ENCODE results near the gene STAB2.

STAB2 gene

GRCh38 chr12:103654816-103655215 lies 67.7 kb downstream of the STAB2 start:
- no peak for DNase-seq (ENCODE audit: low read depth)

- DNase-seq (ENCODE audit: low read depth): no peak
Measured at GRCh38 chr12:103656291-103656690, 69.2 kb downstream of the STAB2 start.

- DNase-seq (ENCODE audit: low read depth): no peak
Measured at GRCh38 chr12:103657331-103657730, 70.3 kb downstream of the STAB2 start.

- DNase-seq (ENCODE audit: low read depth): no peak
Measured at GRCh38 chr12:103664626-103665025, 77.6 kb downstream of the STAB2 start.

DNA sequence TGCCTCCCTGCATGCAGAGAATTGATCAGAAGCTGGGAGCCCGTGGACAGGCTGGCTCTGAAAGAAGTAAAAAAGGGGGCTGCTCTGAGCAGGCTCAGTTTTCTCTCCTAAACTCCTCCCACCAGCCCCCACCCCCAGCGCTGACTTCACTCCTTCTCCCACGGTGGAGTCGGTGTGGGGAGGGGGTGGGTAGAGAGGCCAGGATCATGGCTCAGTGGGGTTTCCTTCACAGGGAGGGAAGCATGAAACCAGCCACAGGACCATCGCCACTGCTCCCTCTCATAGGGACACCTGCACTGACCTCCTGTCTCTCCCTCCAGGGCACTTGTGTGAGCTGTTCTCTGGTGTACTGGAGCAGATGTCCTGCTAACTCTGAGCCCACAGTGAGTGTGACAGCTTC lies 78.9 kb downstream of the STAB2 start:
- DNase-seq (ENCODE audit: low read depth): no peak

GRCh38 chr12:103667125-103667524 lies 80.1 kb downstream of the STAB2 start:
- no peak for DNase-seq (ENCODE audit: low read depth)

DNA sequence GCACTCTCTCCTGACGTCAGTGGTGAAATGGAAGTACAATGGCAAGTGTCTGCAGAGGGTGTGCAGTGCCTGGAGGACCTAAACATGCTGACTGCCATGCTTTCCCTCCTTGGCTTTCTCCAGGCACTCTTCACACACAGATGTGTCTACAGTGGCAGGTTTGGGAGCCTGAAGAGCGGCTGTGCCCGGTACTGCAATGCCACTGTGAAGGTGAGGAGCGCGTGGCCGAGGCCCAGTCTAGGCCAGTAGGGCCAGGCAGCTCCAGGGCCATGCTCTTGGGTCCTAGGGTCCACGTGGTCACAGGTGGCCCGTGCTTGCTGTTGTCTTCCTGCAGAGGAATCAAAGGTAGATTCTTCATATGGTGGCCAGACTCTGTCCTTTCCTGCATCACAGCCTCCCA lies 81.4 kb downstream of the STAB2 start:
- no peak for DNase-seq (ENCODE audit: low read depth)

GRCh38 chr12:103671367-103671766 lies 84.3 kb downstream of the STAB2 start:
- no peak for DNase-seq (ENCODE audit: low read depth)

DNA sequence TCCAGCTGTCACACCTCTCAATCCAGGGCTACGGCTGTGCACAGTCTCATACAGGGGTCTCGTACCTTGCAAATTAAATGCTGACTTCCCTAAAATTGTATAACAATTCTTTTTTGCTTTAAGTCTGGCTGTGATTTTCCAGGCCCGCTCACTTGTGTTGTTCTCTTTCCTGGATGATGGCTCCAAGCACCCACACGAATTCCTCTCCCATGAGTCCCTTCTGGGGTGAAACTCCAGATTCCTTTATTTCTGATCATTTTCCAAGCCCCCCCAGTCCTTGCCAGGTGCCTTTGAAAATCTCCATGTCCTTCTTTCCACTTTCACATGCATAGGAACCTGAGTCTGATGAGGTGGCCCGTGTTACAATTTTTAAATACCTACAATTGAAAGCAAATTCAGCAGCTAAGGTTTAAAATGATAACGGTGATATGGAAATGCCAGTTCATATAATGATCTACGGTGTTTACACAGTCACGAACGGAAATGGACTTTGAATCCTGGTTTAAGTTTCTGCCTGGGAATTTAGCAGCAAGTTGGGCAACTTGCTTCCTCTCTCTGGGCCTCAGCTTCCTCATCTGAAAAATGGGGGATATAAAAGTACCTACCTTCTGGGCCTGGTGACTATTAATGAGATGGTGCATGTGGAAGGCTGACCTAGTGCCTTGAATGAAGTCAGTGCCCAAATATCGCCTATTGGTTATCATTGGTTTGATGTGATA lies 85.5 kb downstream of the STAB2 start:
- no peak for DNase-seq (ENCODE audit: low read depth)

DNA sequence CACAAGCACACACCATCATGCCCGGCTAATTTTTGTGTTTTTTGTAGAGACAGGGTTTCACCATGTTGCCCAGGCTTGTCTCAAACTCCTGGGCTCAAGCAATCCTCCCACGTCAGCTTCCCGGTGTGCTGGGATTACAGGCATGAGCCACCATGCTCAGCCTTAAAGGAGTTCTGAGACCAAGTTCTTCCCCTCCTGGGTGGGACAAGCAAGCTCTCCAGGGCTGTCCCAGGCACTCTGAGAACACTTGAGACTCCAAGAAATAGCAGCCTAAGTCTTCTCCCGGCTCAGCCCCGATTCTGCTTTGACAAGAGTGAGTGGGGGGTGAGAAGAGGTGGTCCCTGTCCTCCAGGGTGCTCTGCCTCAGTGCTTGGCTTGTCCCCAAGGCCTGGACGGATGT lies 86.4 kb downstream of the STAB2 start:
- DNase-seq (ENCODE audit: low read depth): no peak

DNA sequence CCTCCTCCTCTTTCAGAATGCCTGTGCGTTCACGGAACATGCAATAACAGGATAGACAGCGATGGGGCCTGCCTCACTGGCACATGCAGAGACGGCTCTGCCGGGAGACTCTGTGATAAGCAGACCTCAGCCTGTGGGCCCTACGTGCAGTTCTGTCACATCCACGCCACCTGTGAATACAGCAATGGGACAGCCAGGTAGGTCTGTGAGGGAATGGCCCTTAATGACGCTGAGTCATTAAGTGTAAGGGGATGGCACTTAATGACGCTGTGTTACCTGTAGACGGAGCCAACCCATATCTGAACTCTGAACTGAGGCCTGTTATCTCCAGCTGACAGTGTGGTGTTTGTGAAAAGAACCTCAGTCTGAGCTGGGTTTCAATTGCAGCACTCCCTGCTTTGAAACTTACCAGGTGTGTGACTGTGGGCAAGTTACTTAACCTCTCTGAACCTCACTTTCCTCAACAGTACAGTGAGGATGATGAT lies 86.9 kb downstream of the STAB2 start:
- no peak for DNase-seq (ENCODE audit: low read depth)

DNA sequence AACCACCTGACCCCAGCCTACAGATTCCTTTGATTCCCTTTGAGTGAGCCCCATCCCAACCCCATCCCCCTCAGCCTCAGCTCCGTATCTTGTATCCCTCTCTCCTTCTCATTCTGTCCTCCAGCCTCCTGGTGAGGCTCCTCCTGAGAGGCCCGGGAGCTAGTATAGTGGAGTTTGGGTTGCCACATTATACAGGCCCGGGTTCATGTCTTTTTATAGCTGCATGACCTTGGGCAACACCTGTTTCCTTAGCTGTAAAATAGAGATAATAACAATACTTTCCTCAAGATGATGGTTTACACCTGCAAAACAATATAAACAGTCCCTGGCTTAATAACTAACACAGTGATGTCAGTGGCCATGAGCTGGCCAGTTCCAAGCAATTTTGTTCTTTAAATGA lies 89.8 kb downstream of the STAB2 start:
- no peak for DNase-seq (ENCODE audit: low read depth)

DNA sequence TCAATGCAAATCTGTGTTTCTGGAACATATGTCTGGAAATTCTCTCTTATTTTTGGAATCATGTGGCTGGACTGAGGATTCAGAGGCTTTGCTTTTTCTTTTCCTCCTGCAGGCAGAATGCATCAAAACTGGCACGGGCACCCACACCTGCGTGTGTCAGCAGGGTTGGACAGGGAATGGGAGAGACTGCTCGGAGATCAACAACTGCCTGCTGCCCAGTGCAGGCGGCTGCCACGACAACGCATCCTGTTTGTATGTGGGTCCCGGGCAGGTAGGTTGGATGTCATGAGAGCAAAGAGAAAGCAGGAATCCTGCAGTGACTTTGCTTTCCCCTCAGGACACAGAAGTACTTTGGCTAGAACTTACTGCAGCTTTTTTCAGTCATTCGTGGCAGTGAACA lies 90.3 kb downstream of the STAB2 start:
- no peak for DNase-seq (ENCODE audit: low read depth)

DNA sequence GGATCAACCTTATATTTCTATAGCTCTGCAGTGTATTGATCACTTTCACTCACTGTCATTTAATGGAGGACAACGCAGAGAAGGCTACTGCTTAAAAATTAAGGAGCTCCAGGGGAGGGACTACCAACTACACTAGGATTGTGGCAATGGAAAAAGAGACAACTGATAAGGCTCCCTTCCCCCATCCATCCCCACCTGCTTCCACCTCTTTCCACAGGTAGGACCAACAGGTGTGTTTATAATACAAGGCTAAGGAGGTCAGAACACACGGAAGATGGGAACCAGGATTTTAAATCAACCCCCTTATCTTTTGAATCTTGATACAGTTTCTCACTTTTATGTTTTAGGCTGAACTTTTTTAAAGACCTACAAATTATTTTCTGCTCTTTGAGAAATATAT lies 90.8 kb downstream of the STAB2 start:
- no peak for DNase-seq (ENCODE audit: low read depth)

- no peak for DNase-seq (ENCODE audit: low read depth)
Measured at GRCh38 chr12:103679421-103680170, 92.5 kb downstream of the STAB2 start.

DNA sequence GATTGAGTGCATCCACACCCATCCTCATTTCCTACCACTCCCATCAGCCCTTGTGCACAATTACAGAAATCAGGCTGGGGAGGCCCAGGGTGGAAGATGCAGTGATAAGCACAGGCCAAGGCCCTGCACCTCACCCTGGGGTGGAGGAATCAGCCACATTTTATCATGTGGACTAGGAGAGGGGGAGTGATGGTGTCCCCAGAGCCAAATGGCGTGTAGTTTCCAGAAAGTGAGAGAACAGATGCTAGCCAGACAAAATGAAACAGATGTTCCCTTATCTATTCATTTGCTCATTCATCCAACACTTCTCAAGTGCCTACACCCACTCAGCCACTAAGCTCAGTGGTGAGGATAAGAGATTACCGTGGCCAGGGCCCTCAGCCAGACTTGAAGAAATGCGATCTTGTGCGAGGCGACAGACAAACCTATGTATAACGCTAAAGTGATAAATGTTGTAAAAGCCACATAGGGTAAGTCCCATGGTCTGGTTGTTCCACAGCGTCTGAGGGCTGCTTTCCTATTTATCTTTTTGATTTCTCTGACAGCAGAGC lies 93.6 kb downstream of the STAB2 start:
- DNase-seq (ENCODE audit: low read depth): no peak

- no peak for DNase-seq (ENCODE audit: low read depth)
Measured at GRCh38 chr12:103686026-103686425, 99.0 kb downstream of the STAB2 start.

GRCh38 chr12:103687253-103687652 lies 100.2 kb downstream of the STAB2 start:
- no peak for DNase-seq (ENCODE audit: low read depth)

- DNase-seq (ENCODE audit: low read depth): no peak
Measured at GRCh38 chr12:103688376-103689063, 101.4 kb downstream of the STAB2 start.

- no peak for DNase-seq (ENCODE audit: low read depth)
Measured at GRCh38 chr12:103690426-103690825, 103.4 kb downstream of the STAB2 start.

DNA sequence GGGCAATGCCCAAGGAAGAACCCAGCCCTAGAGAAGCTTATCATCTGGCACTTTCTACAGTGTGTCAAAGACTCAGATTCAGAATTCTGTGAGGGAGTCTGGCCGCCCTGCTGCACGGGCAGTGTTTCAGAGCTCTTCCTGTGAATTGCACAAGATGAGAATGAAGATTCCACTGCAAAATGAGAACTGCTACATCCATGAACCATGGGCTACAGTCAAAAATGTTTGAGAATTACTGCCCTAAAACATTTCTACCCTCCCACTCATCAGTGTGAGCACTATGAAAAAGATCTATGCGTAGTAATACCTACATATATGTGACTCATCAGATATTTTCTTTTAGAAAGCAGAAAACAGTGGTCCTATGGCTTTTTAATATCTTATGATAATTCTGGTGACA lies 104.0 kb downstream of the STAB2 start:
- DNase-seq (ENCODE audit: low read depth): no peak

GRCh38 chr12:103696101-103696500 lies 109.0 kb downstream of the STAB2 start:
- no peak for DNase-seq (ENCODE audit: low read depth)
